NCI-H1930 (cell line): Measurements from ENCODE around the gene URM1.

Experiments
- DNase-seq, 2 experiments: peaks; one replicate each; lab custom pipeline; 2025; lab: John Stamatoyannopoulos, UW

URM1 gene

GRCh38 chr9:128349125-128349524 is 22.0 kb upstream of the URM1 start:
- DNase-seq = no peak

GRCh38 chr9:128349772-128350171 is 21.4 kb upstream of the URM1 start:
- DNase-seq = no peak

GRCh38 chr9:128355451-128355850 is 15.7 kb upstream of the URM1 start:
- DNase-seq = no peak

GRCh38 chr9:128358090-128358489 is 13.1 kb upstream of the URM1 start:
- DNase-seq = no peak

GRCh38 chr9:128358861-128359260 is 12.3 kb upstream of the URM1 start:
- DNase-seq = no peak

- DNase-seq = no peak
Measured at GRCh38 chr9:128360826-128361225, 10.3 kb upstream of the URM1 start.

GRCh38 chr9:128361296-128361985 is 9.7 kb upstream of the URM1 start:
- no peak for DNase-seq

GRCh38 chr9:128361986-128362646 is 9.1 kb upstream of the URM1 start:
- peak; percentile 52 to 65 for DNase-seq

GRCh38 chr9:128362774-128363173 is 8.4 kb upstream of the URM1 start:
- no peak for DNase-seq

GRCh38 chr9:128365525-128365924 is 5.6 kb upstream of the URM1 start:
- no peak for DNase-seq

- DNase-seq = no peak
Measured at GRCh38 chr9:128369024-128369706, 2.0 kb upstream of the URM1 start.

- no peak for DNase-seq
Measured at GRCh38 chr9:128370367-128370751, 815 bp upstream of the URM1 start.

- no peak for DNase-seq
Measured at GRCh38 chr9:128371630-128372117, 500 bp downstream of the URM1 start.

GRCh38 chr9:128372188-128372641 is 1.0 kb downstream of the URM1 start:
- no peak for DNase-seq

- no peak for DNase-seq
Measured at GRCh38 chr9:128372784-128373183, 1.6 kb downstream of the URM1 start.

- DNase-seq = no peak
Measured at GRCh38 chr9:128374221-128374675, 3.1 kb downstream of the URM1 start.

GRCh38 chr9:128375865-128376264 is 4.7 kb downstream of the URM1 start:
- DNase-seq = no peak

- no peak for DNase-seq
Measured at GRCh38 chr9:128382261-128382660, 11.1 kb downstream of the URM1 start.

GRCh38 chr9:128383007-128383753 is 12.0 kb downstream of the URM1 start:
- no peak for DNase-seq

- no peak for DNase-seq
Measured at GRCh38 chr9:128383791-128384190, 12.6 kb downstream of the URM1 start.

- no peak for DNase-seq
Measured at GRCh38 chr9:128384801-128385495, 13.8 kb downstream of the URM1 start.
